Endothelial cell of umbilical vein (primary cell): ENCODE results near the gene DMRT1. TPM values are rescaled to one million over a fixed set of nuclear protein-coding genes. Genes with fewer than 3 reads are reported as not detected.

Source experiments
- BruUV-seq: library from RNA; stranded (reverse); fragments of 400-500 nt; replicated peaks from 2 replicates; lab custom pipeline; 2021; lab: Mats Ljungman, UMichigan
- CTCF ChIA-PET: fragments of 300-600, 350-600 bp; sonication (Branson Sonifier 250); formaldehyde crosslinking; loops from one replicate; lab custom pipeline; 2021; ENCODE audit warnings: antibody characterized with exemption, inconsistent platforms; lab: Charles Lee
- POLR2A ChIA-PET: fragments of 300-600, 350-600 bp; sonication (Branson Sonifier 250); formaldehyde crosslinking; loops from one replicate; lab custom pipeline; 2021; ENCODE audit warnings: antibody characterized with exemption, inconsistent platforms; lab: Charles Lee
- DNase-seq: peaks from one replicate; pipeline ENCODE4 v3.0.0-alpha.2; 2011; ENCODE audit warnings: low read depth, low spot score
- FAIRE-seq: peaks from 2 replicates; lab custom pipeline; 2011; peaks lifted over from hg19 to GRCh38; lab: Jason Lieb, UNC
- H2AFZ ChIP-seq: 2 replicates; pipeline ENCODE4 v1.6.0; 2012; ENCODE audit warnings: low read depth, low read length, control low read depth, inconsistent platforms
- H3K27ac ChIP-seq: 2 replicates; pipeline ENCODE4 v1.5.1; 2011; ENCODE audit warnings: low read depth, mild to moderate bottlenecking, control low read depth, low read length, moderate library complexity; ENCODE audit not compliant: insufficient read depth
- H3K27me3 ChIP-seq, 2 experiments: 2 replicates each; pipeline versions ENCODE4 v1.6.0 to v1.6.1; 2011; ENCODE audit warnings: low read length in 2 of 2, mixed read lengths in 1 of 2; ENCODE audit not compliant: control insufficient read depth in 2 of 2, insufficient read depth in 2 of 2
- H3K36me3 ChIP-seq, 2 experiments: 2 replicates in 1 of 2; 3 replicates in 1 of 2; pipeline ENCODE4 v1.5.1; 2011; ENCODE audit warnings: low read length in 2 of 2, mild to moderate bottlenecking in 1 of 2, moderate library complexity in 1 of 2; ENCODE audit not compliant: control insufficient read depth in 2 of 2, insufficient read depth in 2 of 2; ENCODE audit errors: extremely low read depth in 1 of 2
- H3K4me1 ChIP-seq: 3 replicates; pipeline ENCODE4 v1.5.1; 2011; ENCODE audit warnings: mild to moderate bottlenecking, low read length; ENCODE audit not compliant: control insufficient read depth, insufficient read depth; ENCODE audit errors: extremely low read depth
- H3K4me2 ChIP-seq: 2 replicates; pipeline ENCODE4 v1.6.1; 2011; ENCODE audit warnings: low read length, control low read depth, mixed read lengths; ENCODE audit not compliant: insufficient read depth
- H3K4me3 ChIP-seq, 3 experiments: fragments of 200-600 bp in 1 of 3; sonication (generic), shearing (Covaris generic) in 1 of 3; replicated peaks in 1 of 3; 2 replicates each; pipeline ENCODE4 v1.5.1; 2011 to 2016; ENCODE audit warnings: control low read depth in 3 of 3, low read length in 3 of 3, mild to moderate bottlenecking in 2 of 3, inconsistent platforms in 1 of 3, low read depth in 1 of 3, moderate library complexity in 1 of 3; ENCODE audit not compliant: insufficient read depth in 1 of 3
- H3K79me2 ChIP-seq: 2 replicates; pipeline ENCODE4 v1.6.0; 2012; ENCODE audit warnings: low read length, inconsistent platforms; ENCODE audit not compliant: control insufficient read depth, insufficient read depth
- H3K9ac ChIP-seq: replicated peaks from 2 replicates; pipeline ENCODE3; 2011; ENCODE audit warnings: low read length, control low read depth; ENCODE audit not compliant: insufficient read depth; ENCODE audit errors: extremely low read depth
- H3K9me1 ChIP-seq: replicated peaks from 3 replicates; pipeline ENCODE4 v1.6.0; 2011; ENCODE audit warnings: mild to moderate bottlenecking, low read length; ENCODE audit not compliant: control insufficient read depth, insufficient read depth; ENCODE audit errors: extremely low read depth
- H3K9me3 ChIP-seq: replicated peaks from 2 replicates; pipeline ENCODE4 v1.5.1; 2012; ENCODE audit warnings: low read length, inconsistent platforms; ENCODE audit not compliant: control insufficient read depth, insufficient read depth
- H4K20me1 ChIP-seq: replicated peaks from 2 replicates; pipeline ENCODE3; 2011; ENCODE audit warnings: mild to moderate bottlenecking, low read length; ENCODE audit not compliant: control insufficient read depth, insufficient read depth; ENCODE audit errors: extremely low read depth
- CTCF ChIP-seq, 2 donors: IDR thresholded peaks; 1 replicate in 1 of 2; 2 replicates in 1 of 2; pipeline ENCODE4 v1.5.1; 2011; ENCODE audit warnings: low read length in 2 of 2, mild to moderate bottlenecking in 2 of 2, moderate library complexity in 2 of 2, control low read depth in 1 of 2, inconsistent platforms in 1 of 2, low read depth in 1 of 2; ENCODE audit not compliant: insufficient read depth in 1 of 2; ENCODE audit errors: extremely low read depth in 1 of 2
- EZH2 ChIP-seq: IDR thresholded peaks from 2 replicates; pipeline ENCODE4 v1.6.1; 2012; ENCODE audit warnings: borderline replicate concordance, low read depth, mild to moderate bottlenecking, moderate library complexity, low read length, inconsistent platforms; ENCODE audit not compliant: severe bottlenecking
- FOS ChIP-seq: IDR thresholded peaks from 2 replicates; pipeline ENCODE4 v1.6.1; 2011; ENCODE audit warnings: mild to moderate bottlenecking, low read length, moderate library complexity, borderline replicate concordance; ENCODE audit not compliant: insufficient read depth
- GATA2 ChIP-seq: IDR thresholded peaks from 2 replicates; pipeline ENCODE4 v1.7.0; 2011; ENCODE audit warnings: low read depth, mild to moderate bottlenecking, moderate library complexity, mixed read lengths, low read length; ENCODE audit not compliant: insufficient read length, insufficient read depth
- JUN ChIP-seq: IDR thresholded peaks from 2 replicates; pipeline ENCODE4 v1.6.1; 2011; ENCODE audit warnings: borderline replicate concordance, low read depth; ENCODE audit not compliant: insufficient read length, insufficient read depth
- MAX ChIP-seq: IDR thresholded peaks from 2 replicates; pipeline ENCODE4 v1.6.1; 2011; ENCODE audit not compliant: insufficient read depth, insufficient read length
- MYC ChIP-seq: IDR thresholded peaks from one replicate; pipeline ENCODE4 v1.6.1; 2011; ENCODE audit warnings: mild to moderate bottlenecking, low read depth, low read length
- POLR2A ChIP-seq: IDR thresholded peaks from 2 replicates; pipeline ENCODE4 v1.6.1; 2012; ENCODE audit warnings: low read depth, mild to moderate bottlenecking, control low read depth, low read length
- POLR2AphosphoS5 ChIP-seq: IDR thresholded peaks from 2 replicates; pipeline ENCODE4 v1.6.1; 2012; ENCODE audit warnings: low read depth, mild to moderate bottlenecking, control low read depth, low read length, moderate library complexity; ENCODE audit not compliant: insufficient read depth
- dilution Hi-C: fragments of 300-500 bp; cut with MboI; formaldehyde crosslinking; loops from one replicate; pipeline ENCODE4 v1.15.0; 2019; ENCODE audit warnings: low sequenced_read_pairs; ENCODE audit not compliant: extremely low pct_ligation_motif_present
- intact Hi-C: fragments of 100-400 bp; cut with micrococcal nuclease; formaldehyde crosslinking; loops from one replicate; pipeline ENCODE4 v1.10.0; 2022
- polyA plus RNA-seq, 4 experiments: library from polyadenylated mRNA; depleted of rRNA in 3 of 4; stranded (reverse) in 3 of 4; unstranded in 1 of 4; fragments of >200 nt; gene quantifications; 2 replicates each; pipeline versions ENCODE4 v1.2.1 to v1.2.3, GENCODE V29; 2011 to 2012; ENCODE audit warnings: missing spikeins in 1 of 4
- total RNA-seq: library from RNA; stranded (reverse); gene quantifications from 2 replicates; pipeline ENCODE4 v1.2.3, GENCODE V29; 2021

The DMRT1 gene
- total and polyA plus RNA-seq, 2 donors (not counting 3 experiments of a cell fraction or from before 2014, with no cell fraction given), result 0.08 to 0.20 TPM

GRCh38 chr9:959105-959504 is 117.6 kb downstream of the DMRT1 start:
- Histone ChIP-seq H3K27ac (no peak overlapping the region), H3K9me1 (no peaks in the 10 kb centered on the region), H3K27me3 (peaks cover 2 to 5% of the 10 kb centered on the region in 2 experiments), H3K4me1 (no peaks in the 10 kb centered on the region), H4K20me1 (no peaks in the 10 kb centered on the region), H2AFZ (no peak overlapping the region), H3K9ac (no peak overlapping the region), H3K4me3 (no peak overlapping the region), H3K9me3 (no peaks in the 10 kb centered on the region), H3K4me2 (no peak overlapping the region), H3K79me2 (no peaks in the 10 kb centered on the region), H3K36me3 (no peaks in the 10 kb centered on the region)
- dilution Hi-C loops, result no loop called here
- no peak for TF ChIP-seq EZH2
- TF ChIP-seq FOS, result no peak
- no peak for TF ChIP-seq CTCF (IDR thresholded peaks at IDR 0.05; ENCODE audit: extremely low read depth in 1 of 2, insufficient read depth in 1 of 2, low read depth in 1 of 2, low read length in 2 of 2)
- TF ChIP-seq GATA2, result no peak
- TF ChIP-seq MAX, result no peak
- TF ChIP-seq POLR2AphosphoS5, result no peak
- no peak for TF ChIP-seq POLR2A
- no peak for TF ChIP-seq JUN
- no peak for TF ChIP-seq MYC
- CTCF ChIA-PET, result interaction anchor here (0.7 to 1.3 kb wide), 3 partner anchors 8 to 50 kb away, joined by 3 read pairs; no protein-coding TSS in a partner anchor
- intact Hi-C loops, result no loop called here
- no peak for DNase-seq
- POLR2A ChIA-PET, result no interaction called here
- FAIRE-seq, result no peak
- BruUV-seq, result no TSS peak
